Measurements from ENCODE around the gene ZNF398. TPM values are rescaled to one million over a fixed set of nuclear protein-coding genes. Genes with fewer than 3 reads are reported as not detected.
"Not testable (repeated sequence)": the region's sequence is repeated elsewhere in the genome, so short reads cannot be mapped to it uniquely, and the experiment has no call there.

Gene ZNF398
- total RNA-seq, 2 experiments from 2014 or later, result 11.8 to 14.2 TPM

DNA sequence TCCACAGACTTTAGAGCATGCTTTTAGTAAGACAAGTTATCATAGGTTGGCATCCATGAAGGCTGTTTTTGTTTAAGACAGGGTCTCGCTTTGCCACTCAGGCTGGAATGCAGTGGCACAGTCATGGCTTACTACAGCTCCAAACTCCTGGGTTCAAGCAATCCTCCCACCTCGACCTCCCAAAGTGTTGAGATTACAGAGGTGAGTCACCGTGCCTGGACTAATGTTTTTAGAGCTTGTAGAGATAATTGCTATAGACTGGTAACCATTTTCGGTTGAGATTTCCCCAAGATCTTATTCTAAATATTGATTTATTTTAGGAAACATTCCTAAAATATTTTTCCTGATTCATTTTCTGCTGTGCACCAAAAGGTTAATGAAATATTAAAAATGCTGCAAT is 5.4 kb upstream of the ZNF398 start:
- peaks cover 7% of the 10 kb centered on the region for H3K36me3 ChIP-seq (ENCODE audit: insufficient read depth, low read length)
- no peaks in the 10 kb centered on the region for H3K9me2 ChIP-seq (ENCODE audit: insufficient read depth, low read length)
- H3K9me3 ChIP-seq (ENCODE audit: low read length), result no peaks in the 10 kb centered on the region
- POLR2A ChIA-PET, result no interaction called here
- no peak for DNase-seq (ENCODE audit: low spot score)
- no peak overlapping the region for H3K27ac ChIP-seq (ENCODE audit: low read depth, low read length, poor library complexity, severe bottlenecking)
- H4K20me1 ChIP-seq (ENCODE audit: insufficient read depth, low read length), result no peaks in the 10 kb centered on the region
- no TSS peak for BruUV-seq (replicated peaks)
- CTCF ChIA-PET (ENCODE audit: unreplicated experiment), result no interaction called here
- TF ChIP-seq, protein P1, sequence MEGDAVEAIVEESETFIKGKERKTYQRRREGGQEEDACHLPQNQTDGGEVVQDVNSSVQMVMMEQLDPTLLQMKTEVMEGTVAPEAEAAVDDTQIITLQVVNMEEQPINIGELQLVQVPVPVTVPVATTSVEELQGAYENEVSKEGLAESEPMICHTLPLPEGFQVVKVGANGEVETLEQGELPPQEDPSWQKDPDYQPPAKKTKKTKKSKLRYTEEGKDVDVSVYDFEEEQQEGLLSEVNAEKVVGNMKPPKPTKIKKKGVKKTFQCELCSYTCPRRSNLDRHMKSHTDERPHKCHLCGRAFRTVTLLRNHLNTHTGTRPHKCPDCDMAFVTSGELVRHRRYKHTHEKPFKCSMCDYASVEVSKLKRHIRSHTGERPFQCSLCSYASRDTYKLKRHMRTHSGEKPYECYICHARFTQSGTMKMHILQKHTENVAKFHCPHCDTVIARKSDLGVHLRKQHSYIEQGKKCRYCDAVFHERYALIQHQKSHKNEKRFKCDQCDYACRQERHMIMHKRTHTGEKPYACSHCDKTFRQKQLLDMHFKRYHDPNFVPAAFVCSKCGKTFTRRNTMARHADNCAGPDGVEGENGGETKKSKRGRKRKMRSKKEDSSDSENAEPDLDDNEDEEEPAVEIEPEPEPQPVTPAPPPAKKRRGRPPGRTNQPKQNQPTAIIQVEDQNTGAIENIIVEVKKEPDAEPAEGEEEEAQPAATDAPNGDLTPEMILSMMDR (conservative IDR thresholded peaks at IDR 0.05; ENCODE audit: low read length), result no peak
- no peak for TF ChIP-seq EZH2phosphoT487 (IDR thresholded peaks at IDR 0.05; ENCODE audit: borderline replicate concordance, low read depth, low read length)
- H2AFZ ChIP-seq (ENCODE audit: low read length), result no peak overlapping the region
- H3K4me3 ChIP-seq (ENCODE audit: low read depth, low read length, poor library complexity, severe bottlenecking), result no peak overlapping the region
- no peak overlapping the region for H3K4me2 ChIP-seq (ENCODE audit: low read length)
- H3K79me2 ChIP-seq (ENCODE audit: insufficient read depth, low read depth, low read length), result peaks cover 32% of the 10 kb centered on the region; the same call in 1 of the 2 replicates
- peaks cover 24% of the 10 kb centered on the region for H3K4me1 ChIP-seq (ENCODE audit: insufficient read depth, low read length, poor library complexity, severe bottlenecking)
- intact Hi-C loops (cut with micrococcal nuclease; ENCODE audit: unreplicated experiment), result no loop called here

DNA sequence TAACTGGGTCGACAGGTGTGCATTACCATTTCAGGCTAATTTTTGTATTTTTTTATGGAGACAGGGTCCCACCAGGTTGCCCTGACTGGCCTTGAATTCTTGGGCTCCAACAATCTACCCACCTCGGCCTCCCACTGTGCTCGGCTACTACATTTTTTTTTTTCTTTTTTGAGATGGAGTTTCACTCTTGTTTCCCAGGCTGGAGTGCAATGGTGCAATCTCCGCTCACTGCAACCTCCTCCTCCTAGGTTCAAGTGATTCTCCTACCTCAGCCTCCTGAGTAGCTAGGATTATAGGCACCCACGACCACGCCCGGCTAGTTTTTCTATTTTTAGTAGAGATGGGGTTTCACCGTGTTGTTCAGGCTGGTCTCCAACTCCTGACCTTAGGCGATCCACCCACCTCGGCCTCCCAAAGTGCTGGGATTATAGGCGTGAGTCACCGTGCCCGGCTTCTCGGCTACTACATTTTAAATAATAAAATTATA is 2.8 kb upstream of the ZNF398 start:
- H3K9me2 ChIP-seq (ENCODE audit: insufficient read depth, low read length); DNase-seq (ENCODE audit: low spot score); H3K9me3 ChIP-seq (ENCODE audit: low read length); CTCF ChIA-PET (ENCODE audit: unreplicated experiment); H3K36me3 ChIP-seq (ENCODE audit: insufficient read depth, low read length); H4K20me1 ChIP-seq (ENCODE audit: insufficient read depth, low read length); intact Hi-C loops (cut with micrococcal nuclease; ENCODE audit: unreplicated experiment); BruUV-seq (replicated peaks); H2AFZ ChIP-seq (ENCODE audit: low read length): not testable (repeated sequence)
- Histone ChIP-seq H3K27ac (ENCODE audit: low read depth, low read length, poor library complexity, severe bottlenecking) (peak overlapping the region; percentile 82), H3K4me1 (ENCODE audit: insufficient read depth, low read length, poor library complexity, severe bottlenecking) (peaks cover 29% of the 10 kb centered on the region), H3K4me3 (ENCODE audit: low read depth, low read length, poor library complexity, severe bottlenecking) (peak overlapping the region; percentile 93), H3K4me2 (ENCODE audit: low read length) (peak overlapping the region; percentile 78), H3K79me2 (ENCODE audit: insufficient read depth, low read depth, low read length) (peaks cover 51% of the 10 kb centered on the region)
- POLR2A ChIA-PET, result interaction anchor here (0.7 to 1.4 kb wide), 5 partner anchors 9 to 315 kb away, joined by 3 to 6 read pairs (median 4); no protein-coding TSS in a partner anchor

GRCh38 chr7:149145031-149145845 is 2.0 kb upstream of the ZNF398 start:
- Histone ChIP-seq H4K20me1 (ENCODE audit: insufficient read depth, low read length) (no peaks in the 10 kb centered on the region), H3K9me3 (ENCODE audit: low read length) (no peaks in the 10 kb centered on the region), H2AFZ (ENCODE audit: low read length) (peak overlapping the region; percentile 77; the same call in 1 of the 2 replicates), H3K4me1 (ENCODE audit: insufficient read depth, low read length, poor library complexity, severe bottlenecking) (peaks cover 29% of the 10 kb centered on the region), H3K27ac (ENCODE audit: low read depth, low read length, poor library complexity, severe bottlenecking) (peak overlapping the region; percentile 82), H3K36me3 (ENCODE audit: insufficient read depth, low read length) (peaks cover 8% of the 10 kb centered on the region), H3K9me2 (ENCODE audit: insufficient read depth, low read length) (no peaks in the 10 kb centered on the region), H3K4me3 (ENCODE audit: low read depth, low read length, poor library complexity, severe bottlenecking) (peak overlapping the region; percentile 93), H3K4me2 (ENCODE audit: low read length) (peak overlapping the region; percentile 78), H3K79me2 (ENCODE audit: insufficient read depth, low read depth, low read length) (peaks cover 59% of the 10 kb centered on the region)
- intact Hi-C loops (cut with micrococcal nuclease; ENCODE audit: unreplicated experiment), result loop anchor here (5.0 kb wide), 2 partner anchors 92 to 163 kb away; partner anchors contain the start of gene ZNF212
- ChIA-PET POLR2A (interaction anchor here (0.6 to 2.4 kb wide), 4 partner anchors 17 to 314 kb away, joined by 3 to 15 read pairs (median 3); partner anchors contain the start of gene ZNF425), CTCF (ENCODE audit: unreplicated experiment) (no interaction called here)
- peak; percentile 47 for DNase-seq (ENCODE audit: low spot score)
- BruUV-seq (replicated peaks), result no TSS peak
- TF ChIP-seq EZH2phosphoT487 (IDR thresholded peaks at IDR 0.05; ENCODE audit: borderline replicate concordance, low read depth, low read length), result no peak
- TF ChIP-seq, protein P1 (conservative IDR thresholded peaks at IDR 0.05; ENCODE audit: low read length), result no peak

All from OCI-LY7 (cell line).